Transverse colon (tissue), 4 donors: ENCODE measurements around the gene ATP8B4. TPM values are rescaled to one million over a fixed set of nuclear protein-coding genes. Genes with fewer than 3 reads are reported as not detected.

Source experiments
- DNase-seq: peaks from one replicate; pipeline ENCODE4 v3.0.0-alpha.2; 2019
- H3K27ac ChIP-seq, 4 donors: fragments of 200-600 bp; sonication (generic); 2 replicates each; pipeline ENCODE4 v1.5.1; 2016 to 2018; ENCODE audit warnings: inconsistent platforms in 4 of 4
- H3K27me3 ChIP-seq: fragments of 200-600 bp; sonication (generic); 2 replicates; pipeline ENCODE4 v1.5.1; 2017; ENCODE audit warnings: inconsistent platforms
- H3K36me3 ChIP-seq, 4 donors: fragments of 200-600 bp; sonication (generic); 2 replicates each; pipeline ENCODE4 v1.5.1; 2017 to 2019; ENCODE audit warnings: inconsistent platforms in 4 of 4
- H3K4me1 ChIP-seq, 4 donors: fragments of 200-600 bp; sonication (generic); 2 replicates each; pipeline ENCODE4 v1.5.1; 2017 to 2020; ENCODE audit warnings: inconsistent platforms in 4 of 4
- H3K4me3 ChIP-seq, 4 donors: fragments of 200-600 bp; sonication (generic); 1 replicate in 1 of 4; 2 replicates in 3 of 4; pipeline versions ENCODE4 v1.5.1 to v1.6.1; 2017 to 2019; ENCODE audit warnings: inconsistent platforms in 4 of 4
- H3K9me3 ChIP-seq, 2 donors: fragments of 200-600 bp; sonication (generic); 2 replicates each; pipeline ENCODE4 v1.5.1; 2017 to 2019; ENCODE audit warnings: inconsistent platforms in 2 of 2
- CTCF ChIP-seq, 5 experiments: fragments of 200-600 bp in 3 of 5; fragments of 450-650 bp in 2 of 5; sonication (generic) in 3 of 5; IDR thresholded peaks; 1 replicate in 2 of 5; 2 replicates in 3 of 5; pipeline ENCODE4 v1.5.1; 2016 to 2017; ENCODE audit warnings: antibody characterized with exemption in 5 of 5, inconsistent platforms in 3 of 5, mild to moderate bottlenecking in 2 of 5, moderate library complexity in 1 of 5
- EP300 ChIP-seq: sonication (generic); formaldehyde crosslinking; IDR thresholded peaks from one replicate; pipeline ENCODE4 v1.6.1; 2017; ENCODE audit warnings: antibody characterized with exemption, low read depth
- POLR2A ChIP-seq: fragments of 450-650 bp; IDR thresholded peaks from one replicate; pipeline ENCODE4 v1.6.1; 2016; ENCODE audit warnings: antibody characterized with exemption, mild to moderate bottlenecking, moderate library complexity
- POLR2AphosphoS5 ChIP-seq, 3 donors: sonication (generic); formaldehyde crosslinking; IDR thresholded peaks; one replicate each; pipeline ENCODE4 v1.6.1; 2016; ENCODE audit warnings: antibody characterized with exemption in 3 of 3
- WGBS, 2 donors: methylation state at CpG; one replicate each; pipeline ENCODE4 v1.1.5; 2018; ENCODE audit warnings: low coverage in 1 of 2; 5-methylcytosine and 5-hydroxymethylcytosine counted together
- in situ Hi-C, 4 donors: fragments of 200-750 bp; cut with MboI; loops; one replicate each; pipeline versions ENCODE4 v1.15.0 to v1.15.1; 2017; ENCODE audit warnings: low sequenced_read_pairs in 3 of 4, low pct_ligation_motif_present in 1 of 4, low pct_unique_long_range_greater_than_20kb in 1 of 4
- intact Hi-C: fragments of 100-400 bp; cut with DNase I; formaldehyde crosslinking; loops from one replicate; pipeline ENCODE4 v1.15.1; 2023; ENCODE audit warnings: low total_unique reads
- total RNA-seq, 4 donors: library from RNA; depleted of rRNA; stranded (reverse); fragments of >200 nt; gene quantifications; one replicate each; pipeline ENCODE4 v1.1.0, GENCODE V29; 2016

ATP8B4 gene
- total RNA-seq, 4 donors from 2014 or later, result 6.2 to 26.2 (median 8.5) TPM

- Histone ChIP-seq H3K27ac (no peak overlapping the region), H3K9me3 (no peaks in the 10 kb centered on the region), H3K4me1 (peaks cover 0 to 27% (median 8%) of the 10 kb centered on the region in 4 donors), H3K36me3 (no peaks in the 10 kb centered on the region), H3K27me3 (no peaks in the 10 kb centered on the region), H3K4me3 (no peak overlapping the region)
- 73 to 94% methylated on average over 1 to 4 of the region's 4 CpGs for WGBS, 2 donors
- intact Hi-C loops, result no loop called here
- no peak for DNase-seq
- no peak for TF ChIP-seq POLR2AphosphoS5 (IDR thresholded peaks at IDR 0.05)
- TF ChIP-seq EP300, result no peak
- no peak for TF ChIP-seq CTCF (IDR thresholded peaks at IDR 0.05)
- TF ChIP-seq POLR2A, result no peak
- in situ Hi-C loops, result no loop called here
Measured at GRCh38 chr15:49985463-49985862, 133.6 kb downstream of the ATP8B4 start.

GRCh38 chr15:49984436-49984835 is 134.6 kb downstream of the ATP8B4 start:
- no peak overlapping the region for H3K4me3 ChIP-seq
- no peaks in the 10 kb centered on the region for H3K9me3 ChIP-seq
- H3K27ac ChIP-seq, result no peak overlapping the region
- no peak for DNase-seq
- no peak for TF ChIP-seq POLR2AphosphoS5 (IDR thresholded peaks at IDR 0.05)
- no peak for TF ChIP-seq CTCF (IDR thresholded peaks at IDR 0.05)
- TF ChIP-seq POLR2A, result no peak
- TF ChIP-seq EP300, result no peak
- H3K4me1 ChIP-seq, result peaks cover 0 to 22% (median 5%) of the 10 kb centered on the region in 4 donors
- H3K36me3 ChIP-seq, result peaks cover 0 to under 1% (median 0%) of the 10 kb centered on the region in 4 donors
- no peaks in the 10 kb centered on the region for H3K27me3 ChIP-seq
- in situ Hi-C loops, result no loop called here
- 60 to 86% methylated on average over 1 to 2 of the region's 2 CpGs for WGBS, 2 donors
- intact Hi-C loops, result no loop called here

GRCh38 chr15:49982584-49982983 is 136.4 kb downstream of the ATP8B4 start:
- Histone ChIP-seq H3K36me3 (peaks cover 0 to 3% (median 0%) of the 10 kb centered on the region in 4 donors), H3K27me3 (no peaks in the 10 kb centered on the region), H3K4me1 (peaks cover 0 to 13% (median 2%) of the 10 kb centered on the region in 4 donors), H3K4me3 (no peak overlapping the region), H3K27ac (no peak overlapping the region), H3K9me3 (no peaks in the 10 kb centered on the region)
- in situ Hi-C loops, result no loop called here
- intact Hi-C loops, result no loop called here
- WGBS, 2 donors, result 61 to 72% methylated on average over 3 of the region's 3 CpGs
- no peak for TF ChIP-seq POLR2A
- TF ChIP-seq EP300, result no peak
- no peak for DNase-seq

GRCh38 chr15:49979705-49980382 is 139.2 kb downstream of the ATP8B4 start:
- in situ Hi-C loops, result no loop called here
- no peak for DNase-seq
- H3K36me3 ChIP-seq, result peaks cover 0 to 3% (median 0%) of the 10 kb centered on the region in 4 donors
- intact Hi-C loops, result no loop called here
- H3K4me1 ChIP-seq, result no peaks in the 10 kb centered on the region
- no peak overlapping the region for H3K27ac ChIP-seq
- no peak overlapping the region for H3K4me3 ChIP-seq
- H3K27me3 ChIP-seq, result no peaks in the 10 kb centered on the region
- H3K9me3 ChIP-seq, result no peaks in the 10 kb centered on the region
- TF ChIP-seq EP300 (no peak), POLR2AphosphoS5 (IDR thresholded peaks at IDR 0.05) (no peak), POLR2A (no peak), CTCF (IDR thresholded peaks at IDR 0.05) (no peak)
- 76 to 83% methylated on average over 2 of the region's 2 CpGs for WGBS, 2 donors
